GM19372 (cell line): ENCODE results near the gene CASZ1.

ENCODE experiments used
- ATAC-seq: cut with Tn5 transposase; IDR thresholded peaks from one replicate; pipeline ENCODE4 v1.9.1; 2021; ENCODE audit warnings: mild to moderate bottlenecking, low read depth, moderate library complexity; ENCODE audit not compliant: unreplicated experiment

The CASZ1 gene, protein sequence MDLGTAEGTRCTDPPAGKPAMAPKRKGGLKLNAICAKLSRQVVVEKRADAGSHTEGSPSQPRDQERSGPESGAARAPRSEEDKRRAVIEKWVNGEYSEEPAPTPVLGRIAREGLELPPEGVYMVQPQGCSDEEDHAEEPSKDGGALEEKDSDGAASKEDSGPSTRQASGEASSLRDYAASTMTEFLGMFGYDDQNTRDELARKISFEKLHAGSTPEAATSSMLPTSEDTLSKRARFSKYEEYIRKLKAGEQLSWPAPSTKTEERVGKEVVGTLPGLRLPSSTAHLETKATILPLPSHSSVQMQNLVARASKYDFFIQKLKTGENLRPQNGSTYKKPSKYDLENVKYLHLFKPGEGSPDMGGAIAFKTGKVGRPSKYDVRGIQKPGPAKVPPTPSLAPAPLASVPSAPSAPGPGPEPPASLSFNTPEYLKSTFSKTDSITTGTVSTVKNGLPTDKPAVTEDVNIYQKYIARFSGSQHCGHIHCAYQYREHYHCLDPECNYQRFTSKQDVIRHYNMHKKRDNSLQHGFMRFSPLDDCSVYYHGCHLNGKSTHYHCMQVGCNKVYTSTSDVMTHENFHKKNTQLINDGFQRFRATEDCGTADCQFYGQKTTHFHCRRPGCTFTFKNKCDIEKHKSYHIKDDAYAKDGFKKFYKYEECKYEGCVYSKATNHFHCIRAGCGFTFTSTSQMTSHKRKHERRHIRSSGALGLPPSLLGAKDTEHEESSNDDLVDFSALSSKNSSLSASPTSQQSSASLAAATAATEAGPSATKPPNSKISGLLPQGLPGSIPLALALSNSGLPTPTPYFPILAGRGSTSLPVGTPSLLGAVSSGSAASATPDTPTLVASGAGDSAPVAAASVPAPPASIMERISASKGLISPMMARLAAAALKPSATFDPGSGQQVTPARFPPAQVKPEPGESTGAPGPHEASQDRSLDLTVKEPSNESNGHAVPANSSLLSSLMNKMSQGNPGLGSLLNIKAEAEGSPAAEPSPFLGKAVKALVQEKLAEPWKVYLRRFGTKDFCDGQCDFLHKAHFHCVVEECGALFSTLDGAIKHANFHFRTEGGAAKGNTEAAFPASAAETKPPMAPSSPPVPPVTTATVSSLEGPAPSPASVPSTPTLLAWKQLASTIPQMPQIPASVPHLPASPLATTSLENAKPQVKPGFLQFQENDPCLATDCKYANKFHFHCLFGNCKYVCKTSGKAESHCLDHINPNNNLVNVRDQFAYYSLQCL (N-terminal part only)

GRCh38 chr1:10796029-10796944, at the start of gene CASZ1:
TSS of gene CASZ1 (minus strand) at chr1:10796646. CDS start at chr1:10693889, 102,757 bp downstream.
- ATAC-seq = no peak

GRCh38 chr1:10843697-10844096, 47.3 kb upstream of the CASZ1 start:
- ATAC-seq = no peak

DNA sequence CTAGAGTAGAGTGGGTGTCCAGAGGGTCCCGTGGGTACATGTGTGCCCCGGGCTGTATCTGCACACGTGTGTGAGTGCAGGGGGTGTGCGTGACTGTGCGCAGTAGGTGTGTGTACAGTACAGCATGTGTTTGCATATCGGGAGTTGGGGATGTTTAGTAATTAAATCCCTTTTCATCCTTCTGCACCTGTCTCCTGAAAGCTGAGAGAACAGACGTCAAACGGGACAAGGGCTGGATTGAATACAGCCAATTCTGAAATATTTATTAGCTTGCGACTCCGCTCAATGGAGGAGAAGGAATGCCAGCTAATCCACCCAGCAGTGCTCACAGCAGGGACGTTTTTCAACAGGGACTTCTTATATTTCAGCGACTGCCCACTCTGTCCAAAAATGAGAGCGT, 44.7 kb upstream of the CASZ1 start:
- ATAC-seq = no peak

DNA sequence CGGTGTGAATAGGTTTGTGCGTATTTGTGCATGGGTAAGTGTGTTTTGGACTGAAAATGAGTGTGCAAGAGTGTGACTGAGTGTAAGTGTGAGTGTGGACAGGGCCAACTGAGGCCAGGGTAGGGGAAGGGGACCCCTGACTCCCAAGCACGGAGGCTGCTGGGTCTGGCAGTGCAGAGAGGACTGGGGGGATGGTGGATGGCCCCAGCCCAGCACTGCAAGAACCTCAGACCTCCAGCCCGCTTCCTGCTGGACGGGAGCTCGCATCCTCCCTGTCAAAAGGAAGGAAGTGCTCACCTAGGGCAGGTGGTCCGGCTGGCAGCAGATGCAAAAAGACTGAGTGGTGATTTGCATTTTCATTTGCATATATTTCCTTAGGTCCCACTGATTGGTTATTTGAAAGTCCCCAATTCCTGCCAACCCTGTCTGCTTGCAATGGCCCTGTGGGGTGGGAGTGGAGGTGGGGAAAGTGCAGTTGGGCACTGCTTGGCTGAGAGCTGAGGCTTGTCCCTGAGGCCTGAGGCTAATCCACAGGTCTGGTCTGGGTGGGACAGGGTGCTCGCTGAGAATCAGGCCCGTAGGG, 42.8 kb upstream of the CASZ1 start:
- ATAC-seq = no peak

- ATAC-seq = no peak
These were observed 42.1 kb upstream of the CASZ1 start for GRCh38 chr1:10838541-10838940.

DNA sequence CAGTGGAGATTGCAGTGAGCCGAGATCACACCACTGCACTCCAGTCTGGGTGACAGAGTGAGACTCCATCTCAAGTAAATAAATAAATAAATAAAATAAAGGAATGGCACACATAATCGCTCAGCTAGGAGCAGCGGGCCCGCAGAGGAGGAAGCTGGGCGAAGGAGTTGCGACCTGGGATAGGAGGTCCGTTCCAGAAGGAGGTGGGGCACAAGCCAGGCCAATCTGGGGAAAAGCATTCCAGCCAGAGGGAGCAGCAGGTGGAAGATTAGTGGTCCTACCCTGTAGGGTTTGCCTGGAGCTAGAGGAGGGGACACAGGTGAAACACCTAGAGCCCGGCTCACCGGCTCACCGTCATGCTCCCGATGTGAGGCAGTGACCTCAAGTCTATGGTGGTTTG, 40.3 kb upstream of the CASZ1 start:
- no peak for ATAC-seq

DNA sequence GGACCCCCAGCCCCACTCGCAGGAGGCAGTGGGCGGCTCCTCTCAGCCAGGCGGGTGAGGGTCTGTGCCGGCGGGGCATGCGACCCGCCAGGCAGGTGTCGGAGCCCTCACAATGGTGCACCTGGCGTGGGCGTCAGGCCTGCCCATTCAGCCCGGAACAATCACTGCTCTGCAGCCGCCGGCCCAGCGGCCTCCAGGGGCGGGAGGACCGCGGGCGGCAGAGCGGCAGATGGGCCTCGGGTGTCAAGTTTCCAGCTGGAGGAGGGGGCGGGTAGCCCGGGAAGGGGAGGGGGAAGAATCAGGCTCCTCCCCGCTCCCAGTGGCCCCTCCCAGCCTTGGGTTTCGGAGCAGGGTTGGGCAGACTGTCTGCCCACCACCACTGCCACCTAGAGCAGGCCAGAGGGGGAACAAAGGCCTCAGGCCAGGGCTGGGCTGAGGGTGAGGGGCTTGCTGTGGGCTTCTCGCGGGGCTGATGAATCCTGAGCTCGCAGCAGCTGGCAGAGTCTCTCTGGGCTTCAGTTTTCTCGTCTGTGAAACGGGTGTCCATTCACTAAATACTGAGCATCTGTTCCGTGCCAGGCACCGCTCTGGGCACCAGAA, 39.5 kb upstream of the CASZ1 start:
- no peak for ATAC-seq

- no peak for ATAC-seq
These were observed 39.0 kb upstream of the CASZ1 start for GRCh38 chr1:10835421-10835820.

DNA sequence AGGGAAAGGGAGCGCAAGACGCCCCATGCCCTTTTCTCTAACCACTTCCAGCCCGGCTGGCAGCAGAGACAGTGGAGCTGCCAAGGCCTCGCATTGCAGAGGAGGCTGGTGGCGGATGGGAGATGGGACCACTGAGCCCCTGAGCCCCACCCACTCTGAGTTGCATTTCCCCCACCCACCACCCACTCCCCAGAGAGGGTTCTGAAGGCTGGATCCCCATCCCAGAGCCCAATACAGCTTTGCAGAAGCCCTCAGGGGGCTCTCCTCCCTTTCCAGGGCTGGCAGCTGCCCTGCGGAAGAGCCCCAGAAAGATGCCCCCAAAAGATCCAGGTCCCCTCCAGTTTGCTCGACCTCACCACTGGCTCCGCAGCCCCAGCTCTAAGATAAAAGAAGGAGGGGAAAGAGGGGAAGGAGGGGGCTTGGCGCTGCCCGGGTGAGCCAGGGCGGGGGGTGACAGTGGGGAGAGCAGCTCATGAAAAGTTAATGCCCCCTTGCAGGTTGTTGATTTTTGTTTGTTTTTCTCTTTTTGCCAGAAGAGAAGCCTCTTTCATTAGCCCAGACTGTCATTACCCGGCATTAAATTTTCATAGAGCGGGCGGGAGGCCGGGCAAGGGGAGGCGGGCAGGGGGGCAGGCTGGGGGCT, 38.4 kb upstream of the CASZ1 start:
- no peak for ATAC-seq

GRCh38 chr1:10833630-10834557, 37.4 kb upstream of the CASZ1 start:
- ATAC-seq = no peak

DNA sequence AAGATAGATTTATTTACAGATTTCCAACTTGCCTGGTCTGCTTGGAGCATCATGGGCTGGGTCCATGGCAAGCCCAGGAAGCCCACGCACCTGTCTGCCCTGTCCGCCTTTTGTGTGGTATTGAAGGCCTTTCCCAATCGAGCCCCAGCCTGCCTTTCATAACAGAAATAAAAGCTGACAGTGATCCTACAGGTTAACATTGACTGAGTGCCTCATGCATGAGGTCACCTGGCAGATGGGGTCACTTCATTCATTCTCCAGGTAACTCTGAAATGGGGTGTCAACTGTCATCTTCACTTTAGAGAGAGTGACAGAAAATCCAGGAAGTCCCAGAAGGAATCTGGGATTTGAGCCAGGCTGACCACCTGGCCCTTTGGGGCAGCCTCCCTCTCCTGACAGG, 36.3 kb upstream of the CASZ1 start:
- ATAC-seq = no peak

GRCh38 chr1:10830961-10831668, 34.7 kb upstream of the CASZ1 start:
- no peak for ATAC-seq

DNA sequence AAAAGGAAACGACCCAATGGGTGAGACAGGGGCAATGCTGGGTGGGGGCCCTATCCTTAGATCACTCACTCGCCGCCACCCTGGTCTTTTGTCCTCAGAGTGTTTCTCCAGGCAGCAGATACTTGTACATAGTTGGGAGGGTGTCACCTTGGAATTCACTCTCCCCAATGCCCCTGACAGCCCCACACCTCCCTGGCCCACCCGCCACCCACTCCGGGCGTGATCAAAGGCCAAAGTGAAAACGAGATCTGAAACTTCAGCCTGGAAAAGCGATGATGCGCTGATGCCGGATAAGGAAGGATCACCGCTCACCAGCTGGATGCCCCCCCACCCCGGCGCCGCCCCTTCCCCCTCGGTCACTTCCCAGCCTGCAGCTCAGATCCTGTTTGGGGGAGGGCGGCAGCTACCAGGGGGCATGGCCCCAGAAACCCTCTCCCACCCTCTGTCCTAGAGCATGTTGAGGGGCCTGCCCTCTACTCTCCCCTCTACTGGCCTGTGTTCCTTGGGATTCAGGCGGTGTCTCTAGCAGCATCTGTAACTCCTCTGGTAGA, 33.6 kb upstream of the CASZ1 start:
- ATAC-seq = no peak

GRCh38 chr1:10829067-10829818, 32.8 kb upstream of the CASZ1 start:
- ATAC-seq = no peak

DNA sequence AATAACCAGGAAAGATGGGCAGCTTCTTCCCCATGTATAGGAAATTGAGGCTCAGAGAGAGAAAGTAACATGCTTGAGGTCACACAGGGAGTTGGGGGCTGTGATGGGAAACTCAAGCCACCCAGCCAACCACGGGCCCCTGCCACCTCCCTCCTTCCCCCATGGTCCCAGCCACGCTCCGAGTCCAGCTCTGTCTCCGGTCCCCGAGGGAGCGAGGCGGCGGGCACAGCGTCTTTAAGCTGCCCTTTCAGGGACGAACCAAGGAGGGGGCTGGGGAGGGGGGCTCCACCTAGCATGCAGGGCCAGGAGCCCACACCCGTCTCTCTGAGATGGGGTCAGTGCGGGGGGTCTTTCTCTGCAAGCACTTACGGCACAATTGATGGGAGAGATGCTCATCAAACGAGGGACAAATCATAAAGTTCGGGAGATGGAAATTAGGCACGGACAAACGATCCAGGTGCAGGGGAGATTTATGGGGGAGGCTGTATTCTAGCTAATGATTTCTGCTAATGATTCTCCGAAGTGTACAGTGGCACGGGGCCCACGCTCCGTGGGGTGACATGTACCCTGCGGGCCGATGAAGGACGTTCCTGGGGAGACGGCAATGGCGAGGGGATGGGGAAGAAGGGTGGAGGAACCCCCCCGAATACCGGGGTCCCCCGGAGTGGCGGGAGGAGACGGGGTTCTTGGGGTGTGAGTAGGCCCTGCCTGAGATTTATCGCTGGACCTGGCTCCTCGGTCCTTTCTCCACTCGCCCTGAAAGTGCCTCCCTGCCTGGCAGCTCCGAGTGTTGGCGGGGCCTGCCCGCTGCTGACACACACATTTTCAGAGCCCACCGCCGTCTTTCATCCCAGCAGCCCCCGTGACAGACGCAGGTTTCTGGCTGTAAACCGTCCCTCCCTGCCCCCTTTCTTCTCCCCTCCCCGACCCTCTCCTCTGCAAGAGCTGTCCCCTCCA, 31.2 kb upstream of the CASZ1 start:
- no peak for ATAC-seq
